DOHH2 (cell line): ENCODE data around the gene SBSN.

ENCODE experiments used
- EZH2phosphoT487 ChIP-seq: fragments of 200-600 bp; sonication (generic); IDR thresholded peaks from 2 replicates; pipeline ENCODE4 v1.6.1; 2017; ENCODE audit warnings: borderline replicate concordance, mild to moderate bottlenecking, antibody characterized with exemption, low read length, moderate library complexity, mixed read lengths
- TF ChIP-seq, protein P1 (sequence below): fragments of 200-600 bp; sonication (generic); IDR thresholded peaks from one replicate; pipeline ENCODE4 v1.5.1; 2014; ENCODE audit warnings: antibody characterized with exemption, mild to moderate bottlenecking, low read depth, low read length; ENCODE audit not compliant: poor library complexity, severe bottlenecking

DNA sequence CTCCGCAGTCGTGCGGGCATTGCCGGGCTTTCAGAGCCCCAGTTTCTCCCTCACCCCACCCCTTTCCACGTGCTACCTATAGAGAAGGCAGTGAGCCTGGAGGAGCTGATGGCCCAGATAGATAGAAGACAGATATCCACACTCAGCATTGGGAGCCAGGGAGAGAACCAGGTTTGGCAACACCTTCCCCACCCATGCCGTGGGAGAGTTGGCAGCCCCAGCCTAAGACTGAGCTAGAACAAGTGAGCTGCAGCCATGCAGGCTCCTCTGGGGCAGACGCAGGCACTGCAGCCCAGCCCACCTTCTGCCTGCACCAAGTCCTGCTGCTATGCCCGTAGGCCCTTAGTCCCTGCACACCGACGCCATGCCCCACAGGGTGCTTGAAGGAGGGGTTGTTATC lies 27.5 kb downstream of the SBSN start:
- no peak for TF ChIP-seq EZH2phosphoT487
- TF ChIP-seq, protein P1, sequence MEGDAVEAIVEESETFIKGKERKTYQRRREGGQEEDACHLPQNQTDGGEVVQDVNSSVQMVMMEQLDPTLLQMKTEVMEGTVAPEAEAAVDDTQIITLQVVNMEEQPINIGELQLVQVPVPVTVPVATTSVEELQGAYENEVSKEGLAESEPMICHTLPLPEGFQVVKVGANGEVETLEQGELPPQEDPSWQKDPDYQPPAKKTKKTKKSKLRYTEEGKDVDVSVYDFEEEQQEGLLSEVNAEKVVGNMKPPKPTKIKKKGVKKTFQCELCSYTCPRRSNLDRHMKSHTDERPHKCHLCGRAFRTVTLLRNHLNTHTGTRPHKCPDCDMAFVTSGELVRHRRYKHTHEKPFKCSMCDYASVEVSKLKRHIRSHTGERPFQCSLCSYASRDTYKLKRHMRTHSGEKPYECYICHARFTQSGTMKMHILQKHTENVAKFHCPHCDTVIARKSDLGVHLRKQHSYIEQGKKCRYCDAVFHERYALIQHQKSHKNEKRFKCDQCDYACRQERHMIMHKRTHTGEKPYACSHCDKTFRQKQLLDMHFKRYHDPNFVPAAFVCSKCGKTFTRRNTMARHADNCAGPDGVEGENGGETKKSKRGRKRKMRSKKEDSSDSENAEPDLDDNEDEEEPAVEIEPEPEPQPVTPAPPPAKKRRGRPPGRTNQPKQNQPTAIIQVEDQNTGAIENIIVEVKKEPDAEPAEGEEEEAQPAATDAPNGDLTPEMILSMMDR = no peak
